Measurements from ENCODE around the gene SLC9A2. TPM values are rescaled to one million over a fixed set of nuclear protein-coding genes. Genes with fewer than 3 reads are reported as not detected.

The SLC9A2 gene
- total and polyA plus RNA-seq, 2 of the 13 experiments (the other 11 are each of a cell fraction or from before 2014, with no cell fraction given): 0.02 TPM; not detected in 1

DNA sequence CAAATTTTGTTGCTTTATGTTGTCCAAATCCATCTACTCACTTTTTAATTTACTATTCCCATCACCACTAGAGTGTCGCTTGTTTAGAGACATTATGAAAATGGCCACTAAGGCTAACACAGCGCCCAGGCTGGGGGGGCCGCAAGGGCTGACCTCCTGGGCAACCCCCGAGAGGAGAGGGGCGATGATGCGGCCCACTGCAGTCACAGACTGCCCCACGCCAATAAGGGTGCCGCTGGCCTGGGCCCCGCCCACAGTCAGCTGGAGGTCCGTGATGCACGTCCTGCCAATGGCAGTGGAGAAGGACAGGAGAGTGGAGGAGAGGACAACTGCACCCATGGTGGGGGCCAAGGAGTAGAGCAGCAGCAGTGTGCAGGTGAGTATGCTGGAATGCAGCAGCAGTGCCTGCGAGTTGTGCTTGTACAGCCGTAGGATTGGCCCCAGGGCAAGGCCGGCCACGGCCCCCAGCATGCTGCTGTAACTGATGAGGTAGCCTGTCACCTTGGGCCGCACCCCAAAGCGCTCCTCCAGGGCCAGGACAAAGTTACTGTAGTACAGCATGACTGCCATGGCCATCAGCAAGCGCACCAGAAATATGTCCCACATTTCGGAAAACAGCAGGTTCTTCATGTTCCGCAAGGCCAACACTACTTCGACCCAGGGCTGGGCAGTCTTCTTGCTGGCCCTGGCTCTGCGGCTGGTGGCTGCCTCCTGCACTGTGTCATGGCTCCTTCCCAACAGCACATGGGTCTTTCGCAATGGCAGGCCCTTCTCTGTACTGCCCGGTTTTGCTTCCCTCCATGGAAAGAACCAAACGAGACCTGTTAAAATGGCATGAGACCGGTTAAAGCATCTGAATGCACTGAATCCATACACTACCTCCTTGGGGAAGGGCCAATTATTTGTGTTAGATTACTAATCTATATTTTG is 99.3 kb downstream of the SLC9A2 start:
- no peak overlapping the region for H3K9ac ChIP-seq (ENCODE audit: insufficient read depth, low read depth, low read length)
- peaks cover 3% of the 10 kb centered on the region for H3K79me2 ChIP-seq (ENCODE audit: insufficient read depth, low read length)
- in situ Hi-C loops (cut with HindIII; ENCODE audit: extremely low pct_ligation_motif_present, low pct_unique_long_range_greater_than_20kb): no loop called here
- intact Hi-C loops (cut with micrococcal nuclease; ENCODE audit: unreplicated experiment): no loop called here
- DNase-seq (ENCODE audit: low spot score) (no peak), ATAC-seq (no peak), FAIRE-seq (no peak)
- H4K20me1 ChIP-seq (ENCODE audit: insufficient read depth, low read length): no peaks in the 10 kb centered on the region
- POLR2A ChIA-PET: no interaction called here
- no peaks in the 10 kb centered on the region for H3K9me3 ChIP-seq (ENCODE audit: low read length)
- H3K4me2 ChIP-seq (ENCODE audit: low read depth, low read length): no peak overlapping the region
- CTCF ChIA-PET (ENCODE audit: low intra/inter-chr PET ratio, low total read pairs): no interaction called here
- no TSS peak for BruUV-seq (replicated peaks)
- H3K27ac ChIP-seq (ENCODE audit: extremely low read length, insufficient read depth, low read length): no peak overlapping the region
- H3K36me3 ChIP-seq (replicated peaks in 1 of 2; ENCODE audit: control insufficient read depth in 1 of 2, insufficient read depth in 2 of 2, low read length in 2 of 2): peaks cover 31 to 75% of the 10 kb centered on the region in 2 experiments
- no peak overlapping the region for H2AFZ ChIP-seq (ENCODE audit: low read length)
- H3K27me3 ChIP-seq (ENCODE audit: control insufficient read depth in 1 of 2, insufficient read depth in 2 of 2, low read length in 2 of 2): no peaks in the 10 kb centered on the region
- 95% methylated on average over 22 of the region's 26 CpGs for WGBS (ENCODE audit: low lambda C conversion rate)
- no peak overlapping the region for H3K4me3 ChIP-seq (replicated peaks in 1 of 3; ENCODE audit: insufficient read depth in 1 of 3, low read depth in 2 of 3, low read length in 3 of 3)
- peaks cover 12% of the 10 kb centered on the region for H3K4me1 ChIP-seq (ENCODE audit: insufficient read depth, low read length)
- no peak for TF ChIP-seq ZFP37 (CRISPR knock-in tag; IDR thresholded peaks at IDR 0.05; ENCODE audit: borderline replicate concordance)
- TF ChIP-seq, protein P1, sequence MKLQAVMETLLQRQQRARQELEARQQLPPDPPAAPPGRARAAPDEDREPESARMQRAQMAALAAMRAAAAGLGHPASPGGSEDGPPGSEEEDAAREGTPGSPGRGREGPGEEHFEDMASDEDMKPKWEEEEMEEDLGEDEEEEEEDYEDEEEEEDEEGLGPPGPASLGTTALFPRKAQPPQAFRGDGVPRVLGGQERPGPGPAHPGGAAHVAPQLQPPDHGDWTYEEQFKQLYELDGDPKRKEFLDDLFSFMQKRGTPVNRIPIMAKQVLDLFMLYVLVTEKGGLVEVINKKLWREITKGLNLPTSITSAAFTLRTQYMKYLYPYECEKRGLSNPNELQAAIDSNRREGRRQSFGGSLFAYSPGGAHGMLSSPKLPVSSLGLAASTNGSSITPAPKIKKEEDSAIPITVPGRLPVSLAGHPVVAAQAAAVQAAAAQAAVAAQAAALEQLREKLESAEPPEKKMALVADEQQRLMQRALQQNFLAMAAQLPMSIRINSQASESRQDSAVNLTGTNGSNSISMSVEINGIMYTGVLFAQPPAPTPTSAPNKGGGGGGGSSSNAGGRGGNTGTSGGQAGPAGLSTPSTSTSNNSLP (IDR thresholded peaks at IDR 0.05; ENCODE audit: low read depth, low read length): no peak
- peak; percentile 43 for TF ChIP-seq SRSF1 (optimal IDR thresholded peaks at IDR 0.05; ENCODE audit: low read depth, low read length)
- no peak for TF ChIP-seq ZSCAN30 (CRISPR knock-in tag; IDR thresholded peaks at IDR 0.05)
- TF ChIP-seq, protein P2, sequence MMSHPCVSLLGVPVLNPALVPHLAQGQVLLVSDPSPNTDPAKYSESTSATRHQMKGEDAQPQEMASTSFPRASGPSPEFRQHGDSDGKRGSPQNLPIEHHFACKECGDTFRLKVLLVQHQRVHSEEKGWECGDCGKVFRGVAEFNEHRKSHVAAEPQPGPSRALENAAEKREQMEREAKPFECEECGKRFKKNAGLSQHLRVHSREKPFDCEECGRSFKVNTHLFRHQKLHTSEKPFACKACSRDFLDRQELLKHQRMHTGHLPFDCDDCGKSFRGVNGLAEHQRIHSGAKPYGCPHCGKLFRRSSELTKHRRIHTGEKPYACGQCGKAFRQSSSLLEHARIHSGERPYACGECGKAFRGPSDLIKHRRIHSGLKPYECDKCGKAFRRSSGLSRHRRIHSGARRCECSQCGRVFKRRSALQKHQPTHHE (CRISPR knock-in tag; IDR thresholded peaks at IDR 0.05; ENCODE audit: borderline replicate concordance): no peak
- no peak for TF ChIP-seq HDAC2 (CRISPR knock-in tag; IDR thresholded peaks at IDR 0.05)
- TF ChIP-seq CEBPB (IDR thresholded peaks at IDR 0.05; ENCODE audit: borderline replicate concordance, low read depth, low read length): peak; percentile 86
- peak; percentile 25 for TF ChIP-seq AGO2 (optimal IDR thresholded peaks at IDR 0.05; ENCODE audit: low read depth, low read length)
- peak; percentile 34; the same call in 1 of the 2 replicates for TF ChIP-seq CEBPG (CRISPR knock-in tag; IDR thresholded peaks at IDR 0.05)
- TF ChIP-seq ZNF552 (CRISPR knock-in tag; IDR thresholded peaks at IDR 0.05; ENCODE audit: borderline replicate concordance): no peak
- TF ChIP-seq SMAD9 (CRISPR knock-in tag; IDR thresholded peaks at IDR 0.05): no peak
- no peak for TF ChIP-seq KDM5A (IDR thresholded peaks at IDR 0.05; ENCODE audit: borderline replicate concordance, low read length)
- TF ChIP-seq, protein P3, sequence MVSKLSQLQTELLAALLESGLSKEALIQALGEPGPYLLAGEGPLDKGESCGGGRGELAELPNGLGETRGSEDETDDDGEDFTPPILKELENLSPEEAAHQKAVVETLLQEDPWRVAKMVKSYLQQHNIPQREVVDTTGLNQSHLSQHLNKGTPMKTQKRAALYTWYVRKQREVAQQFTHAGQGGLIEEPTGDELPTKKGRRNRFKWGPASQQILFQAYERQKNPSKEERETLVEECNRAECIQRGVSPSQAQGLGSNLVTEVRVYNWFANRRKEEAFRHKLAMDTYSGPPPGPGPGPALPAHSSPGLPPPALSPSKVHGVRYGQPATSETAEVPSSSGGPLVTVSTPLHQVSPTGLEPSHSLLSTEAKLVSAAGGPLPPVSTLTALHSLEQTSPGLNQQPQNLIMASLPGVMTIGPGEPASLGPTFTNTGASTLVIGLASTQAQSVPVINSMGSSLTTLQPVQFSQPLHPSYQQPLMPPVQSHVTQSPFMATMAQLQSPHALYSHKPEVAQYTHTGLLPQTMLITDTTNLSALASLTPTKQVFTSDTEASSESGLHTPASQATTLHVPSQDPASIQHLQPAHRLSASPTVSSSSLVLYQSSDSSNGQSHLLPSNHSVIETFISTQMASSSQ (IDR thresholded peaks at IDR 0.05; ENCODE audit: low read depth): no peak
- TF ChIP-seq, protein P3 (CRISPR knock-in tag; IDR thresholded peaks at IDR 0.05; ENCODE audit: borderline replicate concordance): no peak
- no peak for TF ChIP-seq U2AF1 (optimal IDR thresholded peaks at IDR 0.05; ENCODE audit: low read depth, low read length)
- TF ChIP-seq, protein P4, sequence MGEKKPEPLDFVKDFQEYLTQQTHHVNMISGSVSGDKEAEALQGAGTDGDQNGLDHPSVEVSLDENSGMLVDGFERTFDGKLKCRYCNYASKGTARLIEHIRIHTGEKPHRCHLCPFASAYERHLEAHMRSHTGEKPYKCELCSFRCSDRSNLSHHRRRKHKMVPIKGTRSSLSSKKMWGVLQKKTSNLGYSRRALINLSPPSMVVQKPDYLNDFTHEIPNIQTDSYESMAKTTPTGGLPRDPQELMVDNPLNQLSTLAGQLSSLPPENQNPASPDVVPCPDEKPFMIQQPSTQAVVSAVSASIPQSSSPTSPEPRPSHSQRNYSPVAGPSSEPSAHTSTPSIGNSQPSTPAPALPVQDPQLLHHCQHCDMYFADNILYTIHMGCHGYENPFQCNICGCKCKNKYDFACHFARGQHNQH (CRISPR knock-in tag; IDR thresholded peaks at IDR 0.05): no peak

All from HepG2 (cell line).